HepG2 (cell line): ENCODE data around the gene CASZ1. TPM values are rescaled to one million over a fixed set of nuclear protein-coding genes. Genes with fewer than 3 reads are reported as not detected.

ENCODE experiments used
- ATAC-seq: fragments of 200-7000 bp; cut with Tn5 transposase; 3 replicates; pipeline ENCODE4 v1.9.1; 2020; ENCODE audit warnings: mild to moderate bottlenecking, moderate library complexity
- BruUV-seq: library from RNA; stranded (reverse); fragments of 400-500 nt; replicated peaks from 2 replicates; lab custom pipeline; 2021; lab: Mats Ljungman, UMichigan
- CTCF ChIA-PET: fragments of 300-600 bp; formaldehyde crosslinking; extraction: SDS; loops from one replicate; lab custom pipeline; 2021; ENCODE audit warnings: low total read pairs, inconsistent platforms, low intra/inter-chr PET ratio; lab: Yijun Ruan, JAX
- POLR2A ChIA-PET: fragments of 350-600 bp; sonication (Branson Sonifier 250); formaldehyde crosslinking; loops from one replicate; lab custom pipeline; 2020; ENCODE audit warnings: antibody characterized with exemption, inconsistent platforms; lab: Yijun Ruan, JAX
- DNase-seq: peaks from one replicate; pipeline ENCODE4 v3.0.0-alpha.2; 2015; ENCODE audit warnings: low spot score
- FAIRE-seq: peaks from 3 replicates; lab custom pipeline; 2011; peaks lifted over from hg19 to GRCh38; lab: Jason Lieb, UNC
- H2AFZ ChIP-seq: one replicate; pipeline ENCODE4 v1.6.1; 2011; ENCODE audit warnings: low read length, inconsistent platforms
- H3K27ac ChIP-seq: fragments of 300-600 bp; 3 replicates; pipeline ENCODE4 v1.8.0; 2011; ENCODE audit warnings: mixed run types, mild to moderate bottlenecking, mixed read lengths, low read length, inconsistent platforms; ENCODE audit not compliant: insufficient read depth; ENCODE audit errors: extremely low read length
- H3K27me3 ChIP-seq, 2 experiments: fragments of 200-600 bp in 1 of 2; 2 replicates in 1 of 2; 3 replicates in 1 of 2; pipeline versions ENCODE4 v1.6.0 to v1.8.0; 2011; ENCODE audit warnings: low read length in 2 of 2, mild to moderate bottlenecking in 2 of 2, moderate library complexity in 2 of 2, inconsistent platforms in 1 of 2; ENCODE audit not compliant: insufficient read depth in 2 of 2, control insufficient read depth in 1 of 2
- H3K36me3 ChIP-seq, 2 experiments: fragments of 200-600 bp in 1 of 2; replicated peaks in 1 of 2; 2 replicates in 1 of 2; 3 replicates in 1 of 2; pipeline versions ENCODE4 v1.5.1 to v1.8.0; 2011; ENCODE audit warnings: low read length in 2 of 2, inconsistent platforms in 1 of 2; ENCODE audit not compliant: insufficient read depth in 2 of 2, control insufficient read depth in 1 of 2
- H3K4me1 ChIP-seq: 2 replicates; pipeline ENCODE4 v1.5.1; 2012; ENCODE audit warnings: low read length, inconsistent platforms; ENCODE audit not compliant: insufficient read depth
- H3K4me2 ChIP-seq: 2 replicates; pipeline ENCODE4 v1.6.0; 2011; ENCODE audit warnings: low read depth, low read length, inconsistent platforms
- H3K4me3 ChIP-seq, 3 experiments: fragments of 200-600 bp in 1 of 3; sonication (generic), shearing (Covaris generic) in 1 of 3; replicated peaks in 1 of 3; 2 replicates each; pipeline ENCODE4 v1.5.1; 2011 to 2016; ENCODE audit warnings: low read length in 3 of 3, inconsistent platforms in 2 of 3, low read depth in 2 of 3, mild to moderate bottlenecking in 2 of 3, control low read depth in 1 of 3, mixed read lengths in 1 of 3; ENCODE audit not compliant: insufficient read depth in 1 of 3
- H3K79me2 ChIP-seq: one replicate; pipeline ENCODE4 v1.6.1; 2011; ENCODE audit warnings: low read length, inconsistent platforms; ENCODE audit not compliant: insufficient read depth
- H3K9ac ChIP-seq: 2 replicates; pipeline ENCODE4 v1.6.0; 2011; ENCODE audit warnings: mild to moderate bottlenecking, low read depth, low read length, inconsistent platforms; ENCODE audit not compliant: insufficient read depth
- H3K9me3 ChIP-seq: 2 replicates; pipeline ENCODE4 v1.5.1; 2012; ENCODE audit warnings: mild to moderate bottlenecking, low read length
- H4K20me1 ChIP-seq: 2 replicates; pipeline ENCODE4 v1.6.0; 2011; ENCODE audit warnings: inconsistent platforms, mild to moderate bottlenecking, low read length, moderate library complexity; ENCODE audit not compliant: insufficient read depth
- ADNP ChIP-seq: sonication (generic); formaldehyde crosslinking; IDR thresholded peaks from 2 replicates; pipeline ENCODE4 v1.4.0; 2020; ENCODE audit warnings: missing genetic modification reagents
- CAMTA2 ChIP-seq: sonication (generic); formaldehyde crosslinking; IDR thresholded peaks from 2 replicates; pipeline ENCODE4 v1.4.0; 2020; ENCODE audit warnings: mild to moderate bottlenecking, missing genetic modification reagents, borderline replicate concordance
- CBX5 ChIP-seq: sonication (generic); formaldehyde crosslinking; IDR thresholded peaks from 2 replicates; pipeline ENCODE4 v1.4.0; 2020; ENCODE audit warnings: missing genetic modification reagents, borderline replicate concordance
- CHCHD3 ChIP-seq: sonication (generic); formaldehyde crosslinking; IDR thresholded peaks from 2 replicates; pipeline ENCODE4 v1.8.0; 2022; ENCODE audit warnings: mild to moderate bottlenecking, missing genetic modification reagents, moderate library complexity
- GABPA ChIP-seq, 2 experiments: IDR thresholded peaks; 2 replicates each; pipeline ENCODE4 v1.6.1; 2011 to 2016; ENCODE audit warnings: low read depth in 2 of 2, low read length in 1 of 2, missing biosample characterization in 1 of 2, missing genetic modification characterization in 1 of 2
- HNF1A ChIP-seq, 2 experiments: sonication (generic) in 1 of 2; formaldehyde crosslinking in 1 of 2; IDR thresholded peaks; 2 replicates each; pipeline versions ENCODE4 v1.4.0 to v1.6.1; 2016 to 2020; ENCODE audit warnings: borderline replicate concordance in 1 of 2, low read depth in 1 of 2, mild to moderate bottlenecking in 1 of 2, missing genetic modification reagents in 1 of 2
- HNF4A ChIP-seq: sonication (generic); formaldehyde crosslinking; IDR thresholded peaks from 2 replicates; pipeline ENCODE4 v1.4.0; 2020; ENCODE audit warnings: missing genetic modification reagents
- ISL2 ChIP-seq: sonication (generic); formaldehyde crosslinking; IDR thresholded peaks from 2 replicates; pipeline ENCODE4 v1.5.0; 2020; ENCODE audit warnings: missing genetic modification reagents
- KDM2A ChIP-seq: sonication (generic); formaldehyde crosslinking; IDR thresholded peaks from 2 replicates; pipeline ENCODE4 v1.4.0; 2020; ENCODE audit warnings: low read depth, missing genetic modification reagents, borderline replicate concordance
- MTA1 ChIP-seq: sonication (generic); formaldehyde crosslinking; IDR thresholded peaks from 2 replicates; pipeline ENCODE4 v1.4.0; 2020; ENCODE audit warnings: missing genetic modification reagents, mild to moderate bottlenecking, borderline replicate concordance
- RARA ChIP-seq: IDR thresholded peaks from 2 replicates; pipeline ENCODE4 v1.6.1; 2016; ENCODE audit warnings: missing genetic modification reagents, missing compliant biosample characterization
- RXRA ChIP-seq: sonication (generic); formaldehyde crosslinking; IDR thresholded peaks from 2 replicates; pipeline ENCODE4 v1.5.1; 2020; ENCODE audit warnings: missing genetic modification reagents
- RXRB ChIP-seq: IDR thresholded peaks from 2 replicates; pipeline ENCODE4 v1.6.1; 2016; ENCODE audit warnings: borderline replicate concordance, missing genetic modification reagents, missing compliant biosample characterization
- TAF1 ChIP-seq: sonication (generic); formaldehyde crosslinking; IDR thresholded peaks from 2 replicates; pipeline ENCODE4 v1.4.0; 2020; ENCODE audit warnings: missing genetic modification reagents
- TFAP4 ChIP-seq: sonication (generic); IDR thresholded peaks from 2 replicates; pipeline ENCODE4 v1.6.1; 2016; ENCODE audit warnings: low read depth, borderline replicate concordance
- U2AF1 ChIP-seq: fragments of 200-400 bp; formaldehyde crosslinking; optimal IDR thresholded peaks from 2 replicates; pipeline ENCODE3; 2017; ENCODE audit warnings: mild to moderate bottlenecking, low read depth, low read length
- ZBTB8A ChIP-seq: sonication (generic); formaldehyde crosslinking; IDR thresholded peaks from 2 replicates; pipeline ENCODE4 v1.4.0; 2020; ENCODE audit warnings: mild to moderate bottlenecking, low read depth, missing genetic modification reagents, borderline replicate concordance
- ZNF20 ChIP-seq: sonication (generic); formaldehyde crosslinking; IDR thresholded peaks from 2 replicates; pipeline ENCODE4 v1.4.0; 2020; ENCODE audit warnings: mild to moderate bottlenecking, moderate library complexity, missing genetic modification reagents
- ZNF331 ChIP-seq: sonication (generic); formaldehyde crosslinking; IDR thresholded peaks from 2 replicates; pipeline ENCODE4 v1.4.0; 2020; ENCODE audit warnings: missing genetic modification reagents
- ZNF430 ChIP-seq: sonication (generic); formaldehyde crosslinking; IDR thresholded peaks from 2 replicates; pipeline ENCODE4 v1.9.0; 2021; ENCODE audit warnings: mild to moderate bottlenecking, missing genetic modification reagents
- ZNF652 ChIP-seq: IDR thresholded peaks from 2 replicates; pipeline ENCODE4 v1.6.1; 2016; ENCODE audit warnings: low read depth, borderline replicate concordance
- WGBS: methylation state at CpG from one replicate; pipeline ENCODE4 v1.1.6; 2017; ENCODE audit warnings: low lambda C conversion rate; 5-methylcytosine and 5-hydroxymethylcytosine counted together
- in situ Hi-C: cut with HindIII; loops from 2 replicates; pipeline ENCODE4 v1.10.0; 2017; ENCODE audit warnings: low pct_unique_long_range_greater_than_20kb; ENCODE audit not compliant: extremely low pct_ligation_motif_present
- intact Hi-C: fragments of 100-400 bp; cut with micrococcal nuclease; formaldehyde crosslinking; loops from one replicate; pipeline ENCODE4 v1.10.0; 2022; ENCODE audit not compliant: unreplicated experiment
- polyA plus RNA-seq, 8 experiments: library from polyadenylated mRNA; depleted of rRNA in 3 of 8; stranded (reverse) in 7 of 8; unstranded in 1 of 8; fragments of >200 nt; fragmentation: Illumina TruSeq in 4 of 8; extraction: Trizol in 4 of 8; gene quantifications; 2 replicates each; pipeline versions ENCODE4 v1.2.1 to v1.2.3, GENCODE V29; 2011 to 2016; ENCODE audit warnings: low read depth in 4 of 8, missing spikeins in 1 of 8, mixed read lengths in 1 of 8; ENCODE audit not compliant: insufficient read depth in 1 of 8
- total RNA-seq, 5 experiments: library from RNA; depleted of rRNA; stranded (reverse); fragments of >200 nt; fragmentation: Illumina TruSeq; extraction: Trizol; gene quantifications; 2 replicates each; pipeline ENCODE4 v1.2.3, GENCODE V29; 2016; ENCODE audit warnings: low read depth in 1 of 5

The CASZ1 gene
- total and polyA plus RNA-seq, 2 of the 13 experiments (the other 11 are each of a cell fraction or from before 2014, with no cell fraction given) = 1.9 to 3.7 TPM

- H3K36me3 ChIP-seq = no peaks in the 10 kb centered on the region
- 6% methylated on average over 8 of the region's 11 CpGs for whole genome bisulfite sequencing
- ChIA-PET POLR2A (interaction anchor here (1.6 kb wide), 1 partner anchor 12 kb away, joined by 4 read pairs; no protein-coding TSS in a partner anchor), CTCF (no interaction called here)
- DNase-seq (no peak), FAIRE-seq (peak; percentile 39), ATAC-seq (peak; percentile 27)
- no peaks in the 10 kb centered on the region for H3K9me3 ChIP-seq
- H4K20me1 ChIP-seq = no peaks in the 10 kb centered on the region
- H3K9ac ChIP-seq = no peak overlapping the region
- no peak overlapping the region for H2AFZ ChIP-seq
- intact Hi-C loops (no loop called here), in situ Hi-C loops (no loop called here)
- peaks cover 93% of the 10 kb centered on the region for H3K4me1 ChIP-seq
- no TSS peak for BruUV-seq
- no peak overlapping the region for H3K27ac ChIP-seq
- peak overlapping the region; percentile 86 for H3K4me2 ChIP-seq
- no peaks in the 10 kb centered on the region for H3K79me2 ChIP-seq
- H3K4me3 ChIP-seq = peak overlapping the region; percentile 32 to 72 (median 35); a peak in 5 of 6 replicates
- no peaks in the 10 kb centered on the region for H3K27me3 ChIP-seq
- TF ChIP-seq ISL2 (CRISPR knock-in tag) = no peak
- peak; percentile 36; the same call in 1 of the 2 replicates for TF ChIP-seq HNF4A (CRISPR knock-in tag)
- TF ChIP-seq CBX5 = no peak
- no peak for TF ChIP-seq HNF1A (IDR thresholded peaks at IDR 0.05; ENCODE audit: low read depth)
- TF ChIP-seq HNF1A (CRISPR knock-in tag; IDR thresholded peaks at IDR 0.05; ENCODE audit: borderline replicate concordance) = no peak
- peak; percentile 68; the same call in 1 of the 2 replicates for TF ChIP-seq TFAP4
- peak; percentile 8; the same call in 1 of the 2 replicates for TF ChIP-seq RXRB (CRISPR knock-in tag)
- TF ChIP-seq ZNF331 = 0 out of 2 replicates have a peak, but pooled peaks have one; percentile 22
- TF ChIP-seq RXRA (CRISPR knock-in tag) = peak; percentile 69; the same call in 1 of the 2 replicates
- no peak for TF ChIP-seq ZBTB8A (CRISPR knock-in tag)
- peak; percentile 64 for TF ChIP-seq ZNF652 (CRISPR knock-in tag)
- TF ChIP-seq U2AF1 = peak; percentile 35
- TF ChIP-seq MTA1 (CRISPR knock-in tag) = peak; percentile 10; the same call in 1 of the 2 replicates
- TF ChIP-seq CHCHD3 = no peak
- TF ChIP-seq ZNF20 (CRISPR knock-in tag) = no peak
- no peak for TF ChIP-seq ADNP (CRISPR knock-in tag)
- TF ChIP-seq GABPA (IDR thresholded peaks at IDR 0.05; ENCODE audit: low read depth, low read length) = no peak
- TF ChIP-seq GABPA (CRISPR knock-in tag; IDR thresholded peaks at IDR 0.05; ENCODE audit: low read depth) = no peak
- TF ChIP-seq RARA (CRISPR knock-in tag) = 0 out of 2 replicates have a peak, but pooled peaks have one; percentile 40
- TF ChIP-seq TAF1 (CRISPR knock-in tag) = peak; percentile 29
- TF ChIP-seq ZNF430 (CRISPR knock-in tag) = 0 out of 2 replicates have a peak, but pooled peaks have one; percentile 26
- peak; percentile 35; the same call in 1 of the 2 replicates for TF ChIP-seq KDM2A (CRISPR knock-in tag)
- no peak for TF ChIP-seq CAMTA2 (CRISPR knock-in tag)
Observed at GRCh38 chr1:10680487-10680886, 116.0 kb downstream of the CASZ1 start.
